ENCODE data around the gene FMR1.

Gene FMR1

DNA sequence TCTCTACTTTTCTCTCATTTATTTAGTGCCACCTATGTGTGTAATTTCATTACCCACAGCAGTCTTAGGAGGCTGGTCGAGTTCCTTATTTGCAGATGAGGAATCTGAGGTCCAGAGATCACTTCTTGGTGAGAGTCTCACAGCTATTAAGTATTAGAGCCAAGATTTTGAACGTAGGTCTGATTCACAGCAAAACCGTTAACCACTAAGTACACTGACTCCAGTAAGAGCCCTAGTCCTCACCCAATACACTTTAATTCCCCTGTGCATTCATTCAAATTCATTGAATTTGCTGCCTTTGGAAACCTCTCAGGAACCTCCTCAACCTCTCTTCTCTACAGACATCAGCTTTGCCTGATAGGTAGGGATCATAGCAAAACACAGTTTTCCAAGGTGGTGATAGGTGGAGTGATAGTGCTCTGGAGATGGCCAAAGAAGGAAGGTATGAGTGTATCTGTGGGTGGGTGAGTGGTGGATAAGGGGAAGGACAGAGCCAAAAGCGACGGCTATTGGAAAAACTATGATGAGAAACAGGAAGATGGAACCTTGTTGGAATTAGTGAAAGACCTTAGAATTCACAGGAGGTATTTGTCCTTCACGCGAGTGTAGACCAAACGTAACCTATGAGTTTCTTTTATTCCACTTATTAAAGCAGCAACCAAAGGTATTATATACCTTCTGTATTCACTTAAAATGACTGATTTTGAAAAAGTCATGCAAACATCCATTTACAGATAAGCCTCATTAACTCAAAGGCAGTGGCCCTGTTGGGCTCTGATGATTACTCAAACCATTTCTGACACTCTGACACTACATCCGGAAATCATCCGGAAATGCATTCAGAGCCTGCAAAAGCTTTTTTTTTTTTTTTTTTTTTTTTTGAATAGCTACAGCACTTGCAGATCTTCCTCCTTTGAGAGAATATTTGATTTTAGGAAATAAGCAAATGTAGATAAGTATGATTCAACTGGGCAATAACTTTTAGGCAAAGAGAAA, 6.3 kb downstream of the FMR1 start:
- DNase-seq = no peak

DNA sequence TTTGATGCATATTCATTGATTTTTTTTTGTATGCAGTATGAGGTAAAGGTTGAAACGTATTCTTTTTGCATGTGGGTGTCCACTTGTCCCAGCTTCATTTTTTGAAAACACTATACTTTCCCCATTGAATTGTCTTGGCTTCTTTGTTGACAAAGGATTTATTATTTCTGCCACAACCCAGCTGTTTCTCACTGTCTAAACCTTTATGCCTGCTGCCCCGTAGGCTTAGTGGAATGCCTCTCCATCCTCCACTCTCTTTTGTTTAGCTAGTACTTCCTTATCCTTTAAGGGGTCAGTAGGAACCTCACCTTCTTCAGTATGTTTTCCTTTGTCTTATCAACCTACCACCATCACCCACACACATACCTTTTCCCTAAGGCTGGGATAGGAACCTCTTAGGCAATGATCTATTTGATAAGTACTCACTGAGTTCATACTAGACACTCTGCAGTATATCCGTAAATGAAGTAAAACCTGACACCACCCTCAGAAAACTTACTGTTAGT, 8.5 kb downstream of the FMR1 start:
- DNase-seq = no peak

DNA sequence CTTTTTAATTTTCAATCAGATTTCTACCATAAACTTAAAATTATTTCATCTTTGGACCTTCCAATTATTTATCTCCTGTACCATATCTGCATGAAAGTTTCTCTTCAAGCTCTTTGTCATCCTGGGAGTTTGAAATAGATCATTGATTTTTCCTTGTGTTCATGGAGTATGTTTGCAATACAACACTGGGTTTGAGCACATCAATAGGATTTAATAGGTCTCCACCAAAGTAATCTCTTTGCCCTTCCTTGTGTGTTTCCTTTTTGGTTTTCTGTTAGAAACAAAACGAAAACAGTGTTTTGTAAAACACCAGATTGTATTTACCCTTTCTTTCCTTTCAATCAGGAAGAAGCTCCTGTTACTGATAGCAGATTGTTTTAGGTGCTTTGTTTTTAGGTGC, 11.9 kb downstream of the FMR1 start:
- no peak for DNase-seq

DNA sequence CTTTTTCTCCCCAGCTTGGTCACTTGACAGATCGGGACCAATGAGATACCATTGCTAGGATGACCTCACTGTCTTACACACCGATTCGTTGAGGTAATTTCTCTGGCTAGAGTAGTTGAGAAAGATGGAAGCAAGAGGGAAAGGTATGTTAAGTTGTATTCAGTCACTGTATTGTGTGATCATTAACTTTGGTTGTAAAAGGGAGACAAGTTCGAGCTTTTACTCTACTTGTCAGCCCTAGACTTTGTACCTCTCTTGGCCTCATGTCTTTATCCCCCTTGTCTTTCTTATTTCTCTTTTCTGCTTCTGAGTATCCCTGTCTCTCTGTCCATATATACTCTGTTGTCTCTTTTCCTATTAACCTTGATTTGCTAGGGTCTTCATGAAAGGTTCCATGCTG, 15.5 kb downstream of the FMR1 start:
- DNase-seq = no peak

DNA sequence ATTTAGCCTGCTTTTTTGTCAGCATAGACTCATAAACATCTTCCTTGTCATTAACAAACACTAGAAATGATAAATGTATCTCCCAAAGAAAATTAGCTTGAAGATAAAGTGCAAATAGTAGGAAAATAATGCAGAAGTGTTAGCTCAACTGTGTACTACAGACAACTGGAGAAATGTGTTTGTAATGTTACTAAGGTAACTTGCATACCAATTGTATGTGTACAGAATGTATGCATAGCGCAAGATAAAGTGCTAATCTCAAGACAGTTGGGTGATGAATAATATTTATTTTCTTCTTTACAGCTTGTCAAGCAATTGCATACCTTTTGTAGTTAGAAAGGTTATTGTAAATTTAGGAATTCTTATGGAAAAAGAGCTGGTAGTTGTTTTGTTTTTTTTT, 22.1 kb downstream of the FMR1 start:
- no peak for DNase-seq

DNA sequence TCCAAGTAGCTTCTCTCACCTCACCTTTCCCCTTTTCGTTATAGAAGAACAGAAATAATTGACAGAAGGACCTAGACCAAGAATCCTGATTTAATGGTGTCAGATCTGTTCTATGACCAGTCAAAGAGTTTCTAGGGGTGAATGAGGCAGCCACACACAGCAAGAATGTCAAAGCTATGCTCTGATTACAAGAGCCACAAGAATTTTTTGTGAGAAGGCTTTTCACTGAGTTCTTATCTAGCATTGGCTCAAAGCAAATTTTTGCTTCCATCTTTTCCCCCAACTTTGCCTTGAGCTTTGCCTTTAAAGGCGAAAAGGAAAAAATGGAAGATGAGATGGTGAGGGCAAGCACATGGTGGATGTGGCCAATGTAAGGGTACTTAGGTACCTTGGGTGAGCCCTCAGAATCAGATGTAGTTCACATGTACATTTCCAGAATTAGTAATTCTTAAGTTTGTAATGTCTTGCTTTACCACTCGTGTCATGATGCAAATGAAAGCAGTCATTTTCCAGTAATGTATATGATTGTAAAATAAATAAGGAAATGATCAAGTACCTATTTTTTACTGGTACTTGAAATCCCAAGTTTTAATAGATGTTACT, 23.5 kb downstream of the FMR1 start:
- DNase-seq = no peak

DNA sequence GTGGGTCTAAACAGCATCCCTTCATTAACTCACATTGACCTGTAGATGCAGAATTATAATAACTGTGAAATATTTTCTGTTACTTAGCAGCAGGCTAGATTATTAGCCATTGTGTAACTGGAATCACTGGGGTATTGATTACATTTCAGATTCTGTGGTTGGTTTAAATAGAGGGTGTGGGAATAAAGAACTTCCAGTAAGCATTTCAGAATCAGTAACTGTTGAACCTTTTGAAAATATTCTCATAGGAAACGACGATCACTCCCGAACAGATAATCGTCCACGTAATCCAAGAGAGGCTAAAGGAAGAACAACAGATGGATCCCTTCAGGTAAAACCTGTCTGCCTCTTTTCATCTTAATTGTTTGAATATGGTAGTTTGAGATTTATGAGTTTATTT, 33.6 kb downstream of the FMR1 start:
- no peak for DNase-seq

DNA sequence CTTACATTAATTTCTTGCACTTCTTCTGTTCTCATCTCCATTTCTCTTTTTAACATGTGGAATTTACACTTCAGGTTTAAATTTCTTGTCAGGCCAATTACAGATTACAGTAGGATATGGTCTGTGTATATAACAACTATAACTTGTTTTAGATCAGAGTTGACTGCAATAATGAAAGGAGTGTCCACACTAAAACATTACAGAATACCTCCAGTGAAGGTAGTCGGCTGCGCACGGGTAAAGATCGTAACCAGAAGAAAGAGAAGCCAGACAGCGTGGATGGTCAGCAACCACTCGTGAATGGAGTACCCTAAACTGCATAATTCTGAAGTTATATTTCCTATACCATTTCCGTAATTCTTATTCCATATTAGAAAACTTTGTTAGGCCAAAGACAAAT, 36.8 kb downstream of the FMR1 start:
- no peak for DNase-seq

DNA sequence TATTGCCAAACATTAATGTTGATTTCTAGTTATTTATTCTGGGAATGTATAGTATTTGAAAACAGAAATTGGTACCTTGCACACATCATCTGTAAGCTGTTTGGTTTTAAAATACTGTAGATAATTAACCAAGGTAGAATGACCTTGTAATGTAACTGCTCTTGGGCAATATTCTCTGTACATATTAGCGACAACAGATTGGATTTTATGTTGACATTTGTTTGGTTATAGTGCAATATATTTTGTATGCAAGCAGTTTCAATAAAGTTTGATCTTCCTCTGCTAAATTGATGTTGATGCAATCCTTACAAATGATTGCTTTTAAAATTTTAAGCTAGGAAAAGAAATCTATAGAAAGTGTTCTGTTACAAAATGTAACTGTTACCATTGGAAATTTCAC, 38.6 kb downstream of the FMR1 start:
- DNase-seq = no peak

DNA sequence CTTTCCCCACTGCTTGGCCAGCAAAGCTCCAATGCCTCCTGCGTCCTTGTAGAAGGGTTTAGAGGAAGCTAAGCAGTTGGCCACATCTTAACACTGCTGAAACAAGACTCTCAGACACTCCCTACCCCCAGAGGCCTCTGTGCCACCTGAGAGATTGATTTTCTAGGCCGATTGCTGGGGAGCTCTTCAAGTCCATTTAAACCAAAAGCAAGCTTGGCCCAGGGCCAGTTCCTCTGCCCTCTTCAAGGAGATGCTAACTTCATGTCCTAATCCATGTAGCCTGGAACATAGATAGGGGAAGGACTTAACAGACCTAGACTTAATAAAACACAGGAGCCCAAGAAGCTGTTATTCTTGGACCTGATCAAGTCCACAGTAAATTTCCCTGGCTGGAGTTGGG, 42.3 kb downstream of the FMR1 start:
- no peak for DNase-seq

DNA sequence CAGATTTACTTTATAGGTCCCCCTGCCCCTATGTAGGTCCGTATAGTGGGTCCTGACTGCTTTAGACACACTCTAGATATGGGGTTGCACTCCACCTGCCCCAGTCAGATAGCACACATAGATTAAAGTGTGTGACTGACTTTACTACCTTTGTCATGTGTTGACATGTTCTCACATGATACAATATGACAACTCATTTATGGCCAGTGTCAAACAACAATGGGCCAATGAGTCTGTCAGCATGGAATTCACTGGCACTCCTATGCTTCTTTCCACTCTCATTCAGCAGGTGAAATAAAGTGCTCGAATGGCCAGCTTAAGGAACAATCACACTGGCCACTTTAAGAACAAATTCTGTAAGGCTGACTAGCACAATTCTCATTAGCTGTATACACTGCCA, 45.6 kb downstream of the FMR1 start:
- DNase-seq = no peak

DNA sequence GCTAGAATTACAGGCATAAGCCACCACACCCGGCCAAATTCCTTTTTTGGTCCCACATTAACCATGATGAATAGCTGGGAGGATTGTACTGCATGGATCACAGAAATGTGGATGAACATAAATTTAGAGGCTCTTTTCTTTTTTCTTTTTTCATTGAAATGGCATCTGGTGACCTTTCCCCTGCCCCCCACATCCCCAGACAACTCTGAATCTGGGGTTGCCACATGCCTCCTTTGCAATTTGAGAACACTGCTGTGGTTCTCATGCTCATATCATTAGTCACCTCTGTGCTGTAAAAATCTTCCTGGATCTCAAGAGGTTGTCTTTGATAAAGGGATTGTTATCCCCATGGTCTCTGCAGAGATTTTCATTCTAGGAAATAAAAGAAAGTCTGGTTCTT, 46.6 kb downstream of the FMR1 start:
- no peak for DNase-seq

DNA sequence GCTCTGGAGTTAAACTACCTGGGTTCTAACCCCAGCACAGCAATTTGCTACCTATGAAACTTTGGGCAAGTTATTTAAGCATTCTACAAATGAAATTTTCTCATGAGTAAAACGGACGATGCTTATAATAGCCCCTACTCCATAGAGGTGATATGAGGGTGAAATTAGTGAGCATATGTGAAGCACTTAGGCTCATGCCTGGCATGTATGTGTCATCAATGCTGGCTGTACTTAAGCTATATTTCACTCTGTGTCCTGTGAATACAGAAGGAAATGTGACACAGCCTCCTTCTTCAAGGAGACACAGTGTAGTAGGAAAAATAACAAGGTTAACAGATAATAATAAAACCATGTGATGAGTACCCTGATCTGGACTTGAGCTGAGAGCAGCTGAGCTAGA, 49.0 kb downstream of the FMR1 start:
- DNase-seq = no peak

DNA sequence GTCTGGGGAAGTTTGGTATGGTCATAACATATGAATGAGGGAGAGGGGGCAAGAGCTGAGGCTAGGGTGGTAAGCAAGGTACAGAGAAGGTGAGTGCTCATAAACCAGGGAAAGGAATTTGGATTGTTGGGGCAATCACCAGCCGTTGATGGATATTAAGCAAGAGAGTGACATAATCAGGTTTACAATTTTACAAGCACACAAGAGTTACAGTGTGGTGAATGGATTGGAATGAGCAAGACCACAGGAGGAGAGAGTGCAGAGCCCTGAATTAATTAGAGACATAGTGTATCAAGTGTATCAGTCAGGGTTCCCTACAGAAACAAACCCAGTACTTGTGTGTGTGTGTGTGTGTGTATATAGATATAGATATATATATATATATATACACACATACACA, 50.8 kb downstream of the FMR1 start:
- no peak for DNase-seq

DNA sequence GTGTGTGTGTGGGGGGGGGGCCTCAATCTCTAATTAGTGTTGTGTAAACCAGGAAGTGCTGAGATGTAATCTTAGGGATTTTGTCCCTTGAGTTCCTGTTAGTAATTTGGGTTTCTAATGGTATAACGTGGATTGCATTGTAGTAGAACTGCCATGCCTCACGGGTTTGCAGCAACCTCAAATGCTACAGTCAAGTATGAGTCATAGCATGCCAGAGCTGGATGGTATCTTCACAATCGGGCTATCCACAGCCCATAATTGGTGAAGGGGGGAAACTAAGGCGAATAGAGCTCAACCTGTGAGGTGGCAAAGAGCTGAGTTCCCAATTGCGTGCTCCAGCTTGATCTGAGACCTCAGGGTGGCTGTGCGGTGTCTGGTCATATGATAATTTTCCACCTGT, 67.2 kb downstream of the FMR1 start:
- no peak for DNase-seq

DNA sequence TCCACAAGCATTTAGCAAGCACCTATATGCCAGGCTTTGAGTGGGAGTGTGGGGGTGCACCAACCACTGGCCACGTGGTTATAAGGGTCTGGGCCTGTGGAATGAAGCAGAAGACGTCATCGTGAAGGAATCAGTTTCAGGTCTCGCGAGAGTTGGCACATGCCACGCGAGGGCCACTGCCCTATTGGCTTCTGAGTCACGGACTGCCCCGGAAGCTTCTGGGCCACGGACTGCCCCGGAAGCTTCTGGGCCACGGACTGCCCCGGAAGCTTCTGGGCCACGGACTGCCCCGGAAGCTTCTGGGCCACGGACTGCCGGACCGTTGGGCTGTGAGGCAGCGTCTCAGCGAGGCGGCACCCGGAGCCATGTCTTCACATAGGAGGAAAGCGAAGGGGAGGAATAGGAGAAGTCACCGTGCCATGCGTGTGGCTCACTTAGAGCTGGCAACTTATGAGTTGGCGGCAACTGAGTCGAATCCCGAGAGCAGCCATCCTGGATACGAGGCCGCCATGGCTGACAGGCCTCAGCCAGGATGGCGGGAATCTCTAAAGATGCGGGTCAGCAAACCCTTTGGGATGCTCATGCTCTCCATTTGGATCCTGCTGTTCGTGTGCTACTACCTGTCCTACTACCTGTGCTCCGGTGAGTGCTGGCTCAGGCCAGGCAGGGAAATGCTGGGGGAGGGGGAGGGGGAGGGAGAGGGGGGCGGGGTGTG, 69.5 kb downstream of the FMR1 start, which contains the start of gene FMR1NB:
Gene FMR1NB (plus strand): TSS at position 300 of the 715 bp plus-strand sequence. CDS start 66 bp downstream, at position 366.
- no peak for DNase-seq
